Kidney epithelial cell (primary cell): ENCODE results near the gene TINCR. TPM values are rescaled to one million over a fixed set of nuclear protein-coding genes. Genes with fewer than 3 reads are reported as not detected.

Experiments used
- DNase-seq: peaks from one replicate; pipeline ENCODE4 v3.0.0-alpha.2; 2010; ENCODE audit warnings: low read depth
- H3K27me3 ChIP-seq: 2 replicates; pipeline ENCODE4 v1.6.0; 2011; ENCODE audit warnings: low read length; ENCODE audit not compliant: control insufficient read depth, insufficient read depth
- H3K36me3 ChIP-seq: 2 replicates; pipeline ENCODE4 v1.5.1; 2011; ENCODE audit warnings: low read length; ENCODE audit not compliant: control insufficient read depth, insufficient read depth
- H3K4me3 ChIP-seq: 2 replicates; pipeline ENCODE4 v1.5.1; 2011; ENCODE audit warnings: low read depth, mild to moderate bottlenecking, control low read depth, low read length
- total RNA-seq: library from RNA; depleted of rRNA; stranded (reverse); fragments of >200 nt; gene quantifications from 2 replicates; pipeline ENCODE4 v1.2.3, GENCODE V29; 2015
- TF ChIP-seq, protein P1 (sequence below): IDR thresholded peaks from 2 replicates; pipeline ENCODE4 v1.5.1; 2011; ENCODE audit warnings: mild to moderate bottlenecking, moderate library complexity, low read length, control low read depth, inconsistent platforms; ENCODE audit not compliant: insufficient read depth, poor library complexity, severe bottlenecking

TINCR gene
- total RNA-seq, 1 donor from 2014 or later, result 1.0 TPM

DNA sequence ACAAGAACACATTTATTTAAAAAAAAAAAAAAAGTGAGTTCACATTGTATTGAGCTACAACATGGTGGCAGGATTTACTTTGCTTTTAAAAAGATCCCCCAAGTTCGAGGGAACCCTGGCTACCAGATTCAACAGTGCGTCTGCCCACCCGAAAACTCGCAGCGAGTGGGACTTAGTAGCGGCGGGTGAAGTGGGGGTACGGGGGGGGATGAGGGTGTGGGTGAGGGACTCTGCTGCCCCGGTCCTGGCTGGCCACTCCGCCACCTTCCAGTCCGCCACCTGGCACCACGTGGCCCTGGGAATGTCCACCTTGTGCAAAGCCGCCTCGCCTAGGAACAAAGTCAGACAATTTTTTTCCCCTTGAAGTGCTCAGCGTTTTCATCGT, 19.3 kb upstream of the TINCR start:
- no peak for DNase-seq
- TF ChIP-seq, protein P1, sequence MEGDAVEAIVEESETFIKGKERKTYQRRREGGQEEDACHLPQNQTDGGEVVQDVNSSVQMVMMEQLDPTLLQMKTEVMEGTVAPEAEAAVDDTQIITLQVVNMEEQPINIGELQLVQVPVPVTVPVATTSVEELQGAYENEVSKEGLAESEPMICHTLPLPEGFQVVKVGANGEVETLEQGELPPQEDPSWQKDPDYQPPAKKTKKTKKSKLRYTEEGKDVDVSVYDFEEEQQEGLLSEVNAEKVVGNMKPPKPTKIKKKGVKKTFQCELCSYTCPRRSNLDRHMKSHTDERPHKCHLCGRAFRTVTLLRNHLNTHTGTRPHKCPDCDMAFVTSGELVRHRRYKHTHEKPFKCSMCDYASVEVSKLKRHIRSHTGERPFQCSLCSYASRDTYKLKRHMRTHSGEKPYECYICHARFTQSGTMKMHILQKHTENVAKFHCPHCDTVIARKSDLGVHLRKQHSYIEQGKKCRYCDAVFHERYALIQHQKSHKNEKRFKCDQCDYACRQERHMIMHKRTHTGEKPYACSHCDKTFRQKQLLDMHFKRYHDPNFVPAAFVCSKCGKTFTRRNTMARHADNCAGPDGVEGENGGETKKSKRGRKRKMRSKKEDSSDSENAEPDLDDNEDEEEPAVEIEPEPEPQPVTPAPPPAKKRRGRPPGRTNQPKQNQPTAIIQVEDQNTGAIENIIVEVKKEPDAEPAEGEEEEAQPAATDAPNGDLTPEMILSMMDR, result no peak
- H3K27me3 ChIP-seq, result no peaks in the 10 kb centered on the region
- no peaks in the 10 kb centered on the region for H3K36me3 ChIP-seq
- H3K4me3 ChIP-seq, result no peak overlapping the region

DNA sequence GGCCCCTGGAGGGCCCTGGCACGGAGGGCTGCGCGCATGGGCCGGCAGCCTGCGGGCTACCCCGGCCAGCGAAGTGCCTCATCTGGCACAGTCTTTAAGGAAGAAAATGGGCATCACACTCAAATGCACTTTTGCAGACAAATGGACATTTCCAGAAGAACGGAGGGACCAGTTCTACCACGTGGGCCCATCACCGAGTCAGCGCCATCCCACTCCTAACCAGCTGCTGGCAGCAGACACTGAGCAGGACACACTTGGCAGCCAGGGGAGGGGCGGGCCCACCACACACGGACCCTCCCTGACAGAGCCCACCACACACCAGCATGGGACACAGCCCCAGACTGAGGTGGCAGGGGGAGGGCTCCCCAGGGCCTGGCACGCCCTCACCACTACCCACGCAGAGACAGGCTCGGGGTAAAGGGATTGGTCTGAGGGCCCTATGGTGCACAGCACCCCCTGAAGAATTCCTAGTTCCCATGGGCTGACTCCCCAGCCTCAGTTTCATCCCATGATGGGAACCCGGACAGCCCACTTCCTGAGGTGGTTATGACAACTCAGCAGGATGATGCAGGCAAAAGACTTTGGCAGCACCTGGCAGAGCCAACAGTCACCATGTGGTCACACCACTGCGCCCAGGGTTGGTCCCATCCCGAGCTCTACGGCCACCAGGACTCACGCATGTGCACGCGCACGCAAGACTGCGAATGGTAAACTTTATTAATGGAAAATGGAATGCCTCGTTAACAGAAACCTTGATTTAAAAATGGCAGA, 18.7 kb upstream of the TINCR start:
- no peak for DNase-seq
- Histone ChIP-seq H3K4me3 (no peak overlapping the region), H3K36me3 (no peaks in the 10 kb centered on the region), H3K27me3 (no peaks in the 10 kb centered on the region)
- TF ChIP-seq, protein P1, result no peak

DNA sequence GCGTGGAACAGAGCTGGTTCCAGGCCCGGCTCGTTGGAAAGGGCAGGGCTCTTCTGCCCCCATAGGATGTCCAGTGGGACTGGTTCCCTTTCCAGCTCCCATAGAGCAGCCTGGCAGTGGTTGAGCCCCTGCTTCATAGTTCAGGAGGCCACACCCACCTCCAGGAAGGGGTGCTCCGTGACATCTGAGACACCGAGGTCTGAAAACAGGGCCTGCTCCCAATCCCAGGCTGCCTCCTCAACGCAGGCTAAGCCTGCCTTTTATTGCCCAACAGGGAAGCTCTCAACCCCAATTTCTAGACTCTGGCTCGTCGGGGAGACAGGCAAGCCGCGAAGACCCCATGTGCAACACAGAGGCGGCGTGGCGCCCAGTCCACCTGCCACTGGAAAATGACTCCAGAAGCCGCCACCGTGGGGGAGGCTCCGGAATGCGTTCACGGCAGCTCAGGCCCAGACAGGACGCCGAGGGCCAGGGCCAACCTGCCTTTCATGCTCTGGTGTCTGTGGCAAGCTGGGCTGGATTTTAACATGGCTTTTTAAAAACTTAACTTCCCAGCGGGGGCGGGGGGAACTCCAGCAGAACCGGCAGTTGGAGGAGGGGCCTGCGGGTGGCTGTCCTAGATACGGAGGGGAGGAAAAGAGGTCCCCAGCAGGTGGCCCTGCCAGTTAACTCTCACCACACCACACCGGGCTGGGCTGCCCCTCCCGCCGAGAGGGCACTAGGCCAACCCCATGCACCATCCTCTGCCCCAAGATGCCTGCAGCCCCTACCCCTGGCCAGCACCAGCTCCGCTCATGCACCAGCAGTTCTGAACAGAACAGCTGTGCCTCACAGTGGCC, 17.9 kb upstream of the TINCR start:
- TF ChIP-seq, protein P1, result no peak

DNA sequence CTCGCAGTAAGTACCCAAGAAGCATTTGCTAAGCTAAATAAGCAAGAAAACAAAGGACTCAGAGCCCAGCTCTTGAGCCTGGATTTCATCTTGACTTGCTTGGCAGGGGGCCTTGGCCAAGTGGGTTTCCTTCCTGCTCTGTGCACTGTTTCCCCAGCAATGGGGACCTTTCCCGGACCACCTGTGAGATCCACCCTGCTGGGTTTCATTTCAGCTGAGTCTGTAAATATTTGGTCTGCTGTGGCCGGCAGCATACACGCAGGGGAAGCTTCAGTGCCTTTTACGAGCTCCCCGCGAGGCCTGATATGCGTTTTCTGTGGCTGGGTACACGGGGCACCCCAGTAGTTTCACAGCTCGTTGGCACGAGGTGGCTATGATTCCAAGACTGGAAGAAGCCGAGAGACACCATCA, 12.4 kb upstream of the TINCR start:
- H3K36me3 ChIP-seq, result no peaks in the 10 kb centered on the region
- DNase-seq, result peak; percentile 9
- no peak overlapping the region for H3K4me3 ChIP-seq
- TF ChIP-seq, protein P1, result no peak
- no peaks in the 10 kb centered on the region for H3K27me3 ChIP-seq

More for the DNA sequence above, 17.9 kb upstream of the TINCR start:
- no peak for DNase-seq
- Histone ChIP-seq H3K4me3 (no peak overlapping the region), H3K27me3 (no peaks in the 10 kb centered on the region), H3K36me3 (no peaks in the 10 kb centered on the region)

DNA sequence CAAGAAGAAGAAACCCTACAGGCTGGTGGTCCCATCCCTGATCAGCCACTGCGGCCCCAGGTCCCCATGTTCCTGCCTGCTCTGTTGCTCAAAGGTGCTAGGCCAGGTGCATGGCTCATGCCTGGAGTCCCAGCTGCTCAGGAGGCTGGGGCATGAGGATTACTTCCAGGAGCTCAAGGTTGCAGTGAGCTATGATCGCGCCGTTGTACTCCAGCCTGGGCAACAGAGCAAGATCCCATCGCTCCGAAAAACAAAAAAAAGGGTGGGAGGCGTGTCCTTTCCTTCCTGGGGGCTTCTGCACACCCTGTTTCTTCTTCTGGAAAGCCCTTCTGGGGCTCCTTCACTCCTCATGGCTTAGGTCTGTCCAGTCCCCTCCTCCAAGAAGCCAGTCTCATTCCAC, 11.9 kb upstream of the TINCR start:
- Histone ChIP-seq H3K4me3 (no peak overlapping the region), H3K36me3 (no peaks in the 10 kb centered on the region), H3K27me3 (no peaks in the 10 kb centered on the region)
- TF ChIP-seq, protein P1, result no peak
- no peak for DNase-seq
